Erythroblast (primary cell): ENCODE results near the gene MYRIP.

ENCODE experiments used
- GATA1 ChIP-seq: IDR thresholded peaks from 2 replicates; pipeline ENCODE4 v1.6.1; 2011; ENCODE audit warnings: low read depth, mild to moderate bottlenecking, control low read depth, low read length, moderate library complexity
- POLR2A ChIP-seq: IDR thresholded peaks from 2 replicates; pipeline ENCODE4 v1.6.1; 2011; ENCODE audit warnings: mild to moderate bottlenecking, low read length

DNA sequence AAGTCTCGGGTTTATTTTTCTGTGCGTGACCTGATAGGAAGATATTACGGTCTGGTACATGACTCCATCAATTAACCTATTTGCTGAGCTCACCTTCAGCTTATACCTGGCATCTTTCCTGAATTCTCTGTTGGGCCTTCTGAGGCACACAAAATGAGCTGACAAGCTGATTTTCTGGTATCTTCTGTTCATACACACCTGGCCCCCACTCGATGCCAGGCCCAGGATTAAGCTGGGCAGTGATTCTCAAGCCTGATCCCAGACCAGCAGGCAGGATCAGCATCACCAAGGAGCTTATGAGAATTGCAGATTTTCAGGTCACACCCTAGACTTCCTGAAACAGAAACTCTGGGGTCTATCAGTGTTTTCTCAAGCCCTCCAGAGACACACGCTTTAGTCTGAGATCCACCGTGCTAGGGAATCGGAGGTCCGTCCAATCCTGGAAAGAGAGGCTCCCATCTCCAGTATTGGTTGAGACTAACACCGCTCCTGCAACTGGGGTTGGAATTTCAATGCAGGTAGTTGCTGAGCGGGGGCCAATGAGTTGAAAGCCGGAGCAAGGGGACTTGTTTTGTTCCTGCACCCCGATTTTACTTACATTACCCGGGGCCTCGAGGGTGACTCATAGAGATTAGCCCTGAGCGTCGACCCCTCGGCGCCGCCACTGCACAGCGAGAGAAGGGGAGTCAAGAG lies 499.5 kb downstream of the MYRIP start:
- no peak for TF ChIP-seq POLR2A
- TF ChIP-seq GATA1 = no peak
